GM23248 (cell line): ENCODE data around the gene NOTCH1. TPM values are rescaled to one million over a fixed set of nuclear protein-coding genes. Genes with fewer than 3 reads are reported as not detected.
"Not testable (repeated sequence)": the region's sequence is repeated elsewhere in the genome, so short reads cannot be mapped to it uniquely, and the experiment has no call there.

Source experiments
- DNase-seq: peaks from one replicate; pipeline ENCODE4 v3.0.0-alpha.2; 2015
- H2AFZ ChIP-seq: fragments of 200-600 bp; sonication (generic); 2 replicates; pipeline ENCODE4 v1.6.1; 2016; ENCODE audit warnings: antibody characterized with exemption
- H3F3A ChIP-seq: fragments of 200-600 bp; sonication (generic); 2 replicates; pipeline ENCODE4 v1.6.1; 2016; ENCODE audit warnings: mild to moderate bottlenecking, antibody characterized with exemption, mixed run types; ENCODE audit not compliant: insufficient read depth
- H3K27ac ChIP-seq: fragments of 200-600 bp; sonication (generic); 2 replicates; pipeline ENCODE4 v1.5.1; 2016; ENCODE audit warnings: mild to moderate bottlenecking
- H3K27me3 ChIP-seq: fragments of 200-600 bp; sonication (generic); replicated peaks from 2 replicates; pipeline ENCODE4 v1.6.1; 2016; ENCODE audit warnings: mild to moderate bottlenecking; ENCODE audit not compliant: insufficient read depth
- H3K36me3 ChIP-seq: fragments of 200-600 bp; sonication (generic); 2 replicates; pipeline ENCODE4 v1.6.1; 2016; ENCODE audit warnings: low read depth, mild to moderate bottlenecking
- H3K4me1 ChIP-seq: fragments of 200-600 bp; sonication (generic); 2 replicates; pipeline ENCODE4 v1.6.1; 2016; ENCODE audit warnings: mild to moderate bottlenecking; ENCODE audit not compliant: insufficient read depth
- H3K4me2 ChIP-seq: fragments of 200-600 bp; sonication (generic); one replicate; pipeline ENCODE4 v1.6.1; 2016; ENCODE audit warnings: mild to moderate bottlenecking; ENCODE audit not compliant: unreplicated experiment
- H3K4me3 ChIP-seq: fragments of 200-600 bp; sonication (generic); 2 replicates; pipeline ENCODE4 v1.5.1; 2016; ENCODE audit warnings: mild to moderate bottlenecking
- H3K79me2 ChIP-seq: fragments of 200-600 bp; sonication (generic); 2 replicates; pipeline ENCODE4 v1.6.1; 2016; ENCODE audit warnings: mild to moderate bottlenecking; ENCODE audit not compliant: insufficient read depth
- H3K9ac ChIP-seq: fragments of 200-600 bp; sonication (generic); 2 replicates; pipeline ENCODE4 v1.6.1; 2016; ENCODE audit warnings: mild to moderate bottlenecking
- H3K9me2 ChIP-seq: fragments of 200-600 bp; sonication (generic); 2 replicates; pipeline ENCODE4 v1.6.1; 2016; ENCODE audit warnings: mixed run types, mild to moderate bottlenecking, moderate library complexity; ENCODE audit not compliant: insufficient read depth
- H3K9me3 ChIP-seq: fragments of 200-600 bp; sonication (generic); one replicate; pipeline ENCODE4 v1.6.1; 2017; ENCODE audit warnings: low read depth
- H4K20me1 ChIP-seq: fragments of 200-600 bp; sonication (generic); 2 replicates; pipeline ENCODE4 v1.6.0; 2016; ENCODE audit not compliant: insufficient read depth
- EZH2 ChIP-seq: fragments of 200-600 bp; sonication (generic); IDR thresholded peaks from 2 replicates; pipeline ENCODE4 v1.6.1; 2018; ENCODE audit warnings: antibody characterized with exemption, mild to moderate bottlenecking; ENCODE audit not compliant: insufficient read depth, poor library complexity, severe bottlenecking
- EZH2phosphoT487 ChIP-seq: fragments of 200-600 bp; sonication (generic); IDR thresholded peaks from 2 replicates; pipeline ENCODE4 v1.6.1; 2018; ENCODE audit warnings: antibody characterized with exemption, moderate library complexity, mild to moderate bottlenecking, low read depth; ENCODE audit not compliant: insufficient read depth
- WGBS, 2 experiments: methylation state at CpG; one replicate each; pipeline ENCODE4 v1.1.6; 2015 to 2017; ENCODE audit warnings: low lambda C conversion rate in 2 of 2, low coverage in 1 of 2; ENCODE audit errors: missing lambda C conversion rate in 2 of 2; 5-methylcytosine and 5-hydroxymethylcytosine counted together
- in situ Hi-C: fragments of 300-500 bp; cut with MboI; formaldehyde crosslinking; loops from 2 replicates; pipeline ENCODE4 v1.15.0; 2020
- polyA plus RNA-seq: library from polyadenylated mRNA; unstranded; fragments of >200 nt; fragmentation: Nextera tagmentation; extraction: Ambion mirVana; gene quantifications from 2 replicates; pipeline ENCODE4 v1.2.1, GENCODE V29; 2016
- total RNA-seq: library from RNA; depleted of rRNA; stranded (reverse); fragments of >200 nt; shearing (Covaris generic); gene quantifications from 2 replicates; pipeline ENCODE4 v1.2.3, GENCODE V29; 2014

The NOTCH1 gene
- total and polyA plus RNA-seq, 2 experiments from 2014 or later, result 1.5 to 5.7 TPM

DNA sequence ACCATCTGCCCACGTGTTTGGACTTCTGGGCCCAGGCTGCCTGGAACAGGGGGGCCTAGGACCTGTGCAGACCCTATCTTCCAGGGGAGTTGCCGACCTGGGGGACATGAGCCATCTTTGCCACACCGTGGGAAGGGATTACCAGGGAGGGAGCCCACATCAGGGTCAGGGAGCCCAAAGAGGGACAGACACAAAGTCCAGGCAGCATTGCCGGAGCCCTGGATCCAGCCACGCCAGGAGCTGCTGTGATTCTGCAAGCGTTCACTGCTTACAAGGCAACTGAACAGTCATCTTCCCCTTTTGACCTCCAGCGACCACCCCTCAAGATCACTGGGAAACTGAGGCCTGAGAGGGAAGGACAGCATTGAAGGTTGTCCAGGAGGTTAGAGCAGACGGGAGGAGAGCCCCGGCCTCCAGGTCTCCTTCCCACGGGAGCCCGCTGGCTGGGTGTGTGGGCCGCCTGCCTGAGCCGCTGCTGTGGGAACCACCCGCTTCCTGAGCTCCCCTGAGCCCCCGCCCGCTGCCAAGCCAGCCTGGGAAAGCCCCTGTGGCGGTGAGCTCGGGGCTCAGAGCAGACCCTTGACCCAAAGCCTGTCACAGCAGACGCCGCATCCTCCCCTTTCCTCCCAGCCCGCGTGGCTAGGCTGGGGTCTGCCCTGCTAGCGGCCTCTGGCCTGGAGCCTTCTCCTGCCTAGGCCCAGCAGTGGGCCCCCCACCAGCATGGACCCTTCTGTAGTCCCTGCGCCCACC lies 17.1 kb upstream of the NOTCH1 start:
- Histone ChIP-seq H3F3A (peaks cover 21% of the 10 kb centered on the region), H3K79me2 (no peaks in the 10 kb centered on the region), H3K27me3 (no peaks in the 10 kb centered on the region), H3K9ac (no peak overlapping the region), H2AFZ (no peak overlapping the region), H3K9me3 (no peaks in the 10 kb centered on the region), H3K4me2 (no peak overlapping the region), H3K4me3 (no peak overlapping the region), H4K20me1 (no peaks in the 10 kb centered on the region), H3K36me3 (no peaks in the 10 kb centered on the region), H3K9me2 (no peaks in the 10 kb centered on the region), H3K27ac (no peak overlapping the region), H3K4me1 (peaks cover 26% of the 10 kb centered on the region)
- TF ChIP-seq EZH2 (no peak), EZH2phosphoT487 (no peak)
- WGBS, 2 experiments, result 92 to 96% methylated on average over 22 of the region's 24 CpGs
- DNase-seq, result no peak
- in situ Hi-C loops, result no loop called here

DNA sequence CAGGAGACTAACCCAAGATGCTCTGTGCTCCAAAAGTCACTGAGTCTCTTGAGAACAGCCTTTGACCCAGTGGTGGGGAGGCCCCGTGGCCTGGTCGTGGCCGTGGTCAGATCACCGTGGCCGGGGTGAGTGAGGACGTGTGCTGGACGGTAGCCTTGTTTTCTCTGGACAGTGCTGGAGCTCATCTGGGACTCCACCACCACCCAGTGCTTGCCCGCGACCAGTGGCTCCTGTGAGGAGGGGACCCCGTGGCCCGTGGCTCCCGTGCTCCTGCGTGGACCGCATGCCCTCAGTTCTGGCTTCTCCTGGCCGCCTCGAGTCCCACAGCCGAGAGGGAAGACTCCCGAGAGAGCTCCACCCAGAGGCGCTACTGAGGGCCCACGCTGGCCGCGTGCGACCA lies 15.9 kb upstream of the NOTCH1 start:
- TF ChIP-seq EZH2phosphoT487 (no peak), EZH2 (no peak)
- in situ Hi-C loops, result no loop called here
- Histone ChIP-seq H3K4me3 (no peak overlapping the region), H3K27me3 (no peaks in the 10 kb centered on the region), H3K4me2 (no peak overlapping the region), H3F3A (peaks cover 26% of the 10 kb centered on the region), H4K20me1 (no peaks in the 10 kb centered on the region), H2AFZ (no peak overlapping the region), H3K4me1 (peaks cover 27% of the 10 kb centered on the region), H3K9me2 (no peaks in the 10 kb centered on the region), H3K9me3 (no peaks in the 10 kb centered on the region), H3K79me2 (no peaks in the 10 kb centered on the region), H3K36me3 (no peaks in the 10 kb centered on the region), H3K27ac (no peak overlapping the region), H3K9ac (no peak overlapping the region)
- WGBS, 2 experiments, result 85 to 92% methylated on average over 21 to 23 of the region's 23 CpGs
- DNase-seq, result no peak

- Histone ChIP-seq H3K9me3 (no peaks in the 10 kb centered on the region), H3K4me3 (no peak overlapping the region), H3K4me1 (peaks cover 26% of the 10 kb centered on the region), H3K27me3 (no peaks in the 10 kb centered on the region), H3K9me2 (no peaks in the 10 kb centered on the region), H3K27ac (no peak overlapping the region), H3F3A (peaks cover 25% of the 10 kb centered on the region), H2AFZ (no peak overlapping the region), H3K4me2 (no peak overlapping the region), H3K36me3 (no peaks in the 10 kb centered on the region), H4K20me1 (no peaks in the 10 kb centered on the region), H3K9ac (no peak overlapping the region), H3K79me2 (no peaks in the 10 kb centered on the region)
- no peak for TF ChIP-seq EZH2phosphoT487
- TF ChIP-seq EZH2, result no peak
- no peak for DNase-seq
- 85 to 96% methylated on average over 3 of the region's 3 CpGs for WGBS, 2 experiments
- in situ Hi-C loops, result no loop called here
Observed at GRCh38 chr9:136560586-136560985, 14.7 kb upstream of the NOTCH1 start.

DNA sequence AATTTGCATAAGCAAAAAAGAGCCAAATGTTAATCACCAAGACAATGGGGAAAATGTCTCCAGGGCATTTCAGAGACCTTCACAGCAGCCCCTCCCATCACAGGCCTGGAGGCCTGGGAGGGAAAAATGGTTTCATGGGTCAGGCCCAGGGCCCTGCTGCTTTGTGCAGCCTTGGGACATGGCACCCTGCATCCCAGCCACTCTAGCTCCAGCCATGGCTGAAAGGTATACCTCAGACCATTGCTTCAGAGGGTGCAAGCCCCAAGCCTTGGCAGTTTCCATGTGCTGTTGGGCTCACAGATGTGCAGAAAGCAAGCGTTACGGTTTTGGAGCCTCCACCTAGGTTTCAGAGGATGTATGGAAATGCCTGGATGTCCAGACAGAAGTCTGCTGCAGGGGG lies 13.5 kb upstream of the NOTCH1 start:
- WGBS, 2 experiments, result 100% methylated on average over 2 of the region's 2 CpGs
- H3K4me1 ChIP-seq, result peaks cover 15% of the 10 kb centered on the region
- H3K9me2 ChIP-seq, result not testable (repeated sequence)

GRCh38 chr9:136558846-136559245 lies 13.0 kb upstream of the NOTCH1 start:
- H3K9ac ChIP-seq, H3K27ac ChIP-seq, H3K9me2 ChIP-seq, H2AFZ ChIP-seq, in situ Hi-C loops, DNase-seq, H4K20me1 ChIP-seq, H3K4me3 ChIP-seq, H3K79me2 ChIP-seq, H3K9me3 ChIP-seq, H3K27me3 ChIP-seq, H3K36me3 ChIP-seq, H3K4me2 ChIP-seq: not testable (repeated sequence)
- peaks cover 11% of the 10 kb centered on the region for H3K4me1 ChIP-seq
- 94% methylated on average over 5 of the region's 5 CpGs for WGBS, 2 experiments
- peaks cover 17% of the 10 kb centered on the region for H3F3A ChIP-seq

More for the DNA sequence above, 13.5 kb upstream of the NOTCH1 start:
- DNase-seq, H3K9ac ChIP-seq, H3K27me3 ChIP-seq, H2AFZ ChIP-seq, H3K4me2 ChIP-seq, H3K4me3 ChIP-seq, H3K27ac ChIP-seq, H3K36me3 ChIP-seq, in situ Hi-C loops, H4K20me1 ChIP-seq, H3K9me3 ChIP-seq, H3K79me2 ChIP-seq: not testable (repeated sequence)
- peaks cover 17% of the 10 kb centered on the region for H3F3A ChIP-seq
